HG02642 (cell line): ENCODE measurements around the gene NCOA3.
"Not testable (repeated sequence)": the region's sequence is repeated elsewhere in the genome, so short reads cannot be mapped to it uniquely, and the experiment has no call there.

Experiments used
- ATAC-seq: cut with Tn5 transposase; IDR thresholded peaks from one replicate; pipeline ENCODE4 v1.9.1; 2021; ENCODE audit warnings: mild to moderate bottlenecking; ENCODE audit not compliant: unreplicated experiment, poor library complexity

The NCOA3 gene

DNA sequence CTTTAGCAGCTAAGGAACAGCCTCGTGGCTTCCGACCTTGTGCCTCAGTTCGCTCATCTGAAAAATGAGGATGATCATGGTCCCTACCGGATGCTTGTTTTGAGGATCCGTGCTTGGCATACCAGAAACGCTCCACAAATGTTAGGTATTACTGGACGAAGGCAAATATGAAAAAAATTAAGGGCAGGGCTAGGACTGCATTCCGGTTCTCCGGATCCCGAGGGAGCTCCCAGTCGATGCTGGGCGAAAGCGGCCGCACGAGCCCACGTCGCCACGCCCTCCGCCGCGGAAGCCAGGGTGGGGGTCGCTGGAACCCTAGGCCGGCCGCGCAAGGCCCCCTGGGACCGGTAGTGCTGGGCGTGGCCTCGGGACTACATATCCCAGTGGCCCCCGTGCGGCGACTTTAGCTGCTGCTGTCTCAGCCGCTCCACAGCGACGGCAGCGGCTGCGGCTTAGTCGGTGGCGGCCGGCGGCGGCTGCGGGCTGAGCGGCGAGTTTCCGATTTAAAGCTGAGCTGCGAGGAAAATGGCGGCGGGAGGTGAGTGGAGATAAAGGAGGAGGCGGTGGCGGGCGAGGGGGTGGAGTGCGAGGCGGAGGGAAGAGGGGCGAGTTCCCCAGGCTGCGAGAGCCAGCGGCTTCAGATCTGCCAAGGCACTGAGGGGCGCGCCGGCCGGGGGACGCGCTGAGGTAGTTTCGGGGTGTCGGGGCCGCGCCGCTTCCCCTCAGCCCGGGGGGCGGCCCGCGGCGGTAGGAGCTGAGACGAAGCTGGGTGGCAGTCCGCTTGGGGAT, at the start of gene NCOA3:
TSS of gene NCOA3 (plus strand) at position 406 of the 789 bp plus-strand sequence. CDS start 120,361 bp downstream, outside the sequence.
- peak; percentile 87 for ATAC-seq

DNA sequence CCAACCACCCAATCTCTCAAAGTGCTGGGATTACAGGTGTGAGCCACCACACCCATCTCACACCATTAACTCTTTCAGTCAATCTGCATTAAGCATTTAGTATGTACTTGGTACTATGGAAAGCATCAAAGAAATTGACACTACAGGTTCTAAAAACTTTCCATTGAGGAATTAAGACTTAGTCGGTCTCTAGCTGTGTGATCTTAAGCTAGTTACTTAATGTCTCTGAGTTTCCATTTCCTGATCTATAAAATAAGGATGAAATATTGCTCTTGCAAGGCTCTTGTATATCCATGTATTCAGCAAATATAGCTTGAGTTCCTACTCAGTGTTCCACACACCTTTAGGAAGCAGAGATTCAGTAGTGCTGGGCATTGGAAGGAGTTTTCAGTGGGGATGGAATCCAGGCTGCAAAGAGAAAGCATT, 48.9 kb upstream of the NCOA3 start:
- ATAC-seq = no peak

DNA sequence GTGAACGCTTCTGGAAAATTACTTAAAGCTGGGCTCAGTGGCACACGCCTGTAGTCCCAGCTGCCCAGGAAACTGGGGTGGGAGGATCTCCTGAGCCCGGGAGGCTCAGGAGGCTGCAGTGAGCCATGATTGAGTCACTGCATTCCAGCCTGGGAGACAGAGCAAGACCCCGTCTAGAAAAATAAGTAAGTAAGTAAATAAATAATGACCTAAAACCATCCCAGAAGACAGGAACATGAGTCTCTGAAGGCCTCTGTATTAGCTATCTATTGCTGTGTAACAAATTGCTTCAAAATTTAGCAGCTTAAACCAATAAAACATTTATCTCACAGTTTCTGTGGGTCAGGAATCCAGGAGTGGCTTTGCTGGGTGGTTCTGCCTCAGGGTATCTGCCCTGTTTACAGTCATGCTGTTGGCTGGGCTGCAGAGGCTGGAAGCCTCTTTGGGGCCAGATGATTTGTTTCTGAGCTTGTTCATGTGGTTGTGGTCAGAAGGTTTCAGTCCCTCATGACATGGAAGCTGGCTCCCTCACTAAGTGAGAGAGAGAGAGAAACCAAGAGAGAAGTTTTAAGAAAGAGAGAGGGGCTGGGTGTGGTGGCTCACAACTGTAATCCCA, 48.4 kb upstream of the NCOA3 start:
- ATAC-seq = peak; percentile 91

DNA sequence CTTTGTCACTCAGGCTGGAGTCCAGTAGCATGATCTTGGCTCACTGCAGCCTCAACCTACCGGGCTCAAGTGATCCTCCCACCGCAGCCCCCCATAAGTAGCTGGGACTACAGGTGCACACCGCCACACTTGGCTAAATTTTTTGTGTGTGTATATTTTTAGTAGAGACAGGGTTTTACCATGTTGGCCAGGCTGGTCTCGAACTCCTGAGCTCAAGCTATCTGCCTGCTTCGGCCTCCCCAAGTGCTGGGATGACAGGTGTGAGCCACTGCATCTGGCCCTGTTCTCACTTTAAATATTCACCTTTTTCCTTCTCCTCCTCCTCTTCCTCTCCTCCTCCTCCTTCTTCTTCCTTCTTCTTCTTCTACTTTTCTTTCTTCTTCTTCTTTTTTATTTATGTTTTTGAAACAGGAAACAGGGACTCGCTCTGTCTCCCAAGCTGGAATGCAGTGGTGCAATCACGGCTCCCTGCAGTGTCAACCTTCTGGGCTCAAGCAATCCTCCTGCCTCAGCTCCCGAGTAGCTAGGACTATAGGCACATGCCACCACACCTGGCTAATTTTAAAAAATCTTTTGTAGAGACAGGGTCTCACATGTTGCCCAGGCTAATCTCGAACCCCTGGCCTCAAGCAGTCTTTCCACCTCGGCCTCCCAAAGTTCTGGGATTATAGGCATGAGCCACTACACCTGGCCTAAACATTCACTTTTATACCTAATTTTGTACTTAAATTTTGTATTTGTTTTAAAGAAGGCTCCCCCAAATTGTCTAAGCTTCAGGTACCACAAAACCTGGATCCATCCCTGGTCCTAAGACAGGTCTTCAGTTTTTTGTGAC, 47.2 kb upstream of the NCOA3 start:
- ATAC-seq = no peak

DNA sequence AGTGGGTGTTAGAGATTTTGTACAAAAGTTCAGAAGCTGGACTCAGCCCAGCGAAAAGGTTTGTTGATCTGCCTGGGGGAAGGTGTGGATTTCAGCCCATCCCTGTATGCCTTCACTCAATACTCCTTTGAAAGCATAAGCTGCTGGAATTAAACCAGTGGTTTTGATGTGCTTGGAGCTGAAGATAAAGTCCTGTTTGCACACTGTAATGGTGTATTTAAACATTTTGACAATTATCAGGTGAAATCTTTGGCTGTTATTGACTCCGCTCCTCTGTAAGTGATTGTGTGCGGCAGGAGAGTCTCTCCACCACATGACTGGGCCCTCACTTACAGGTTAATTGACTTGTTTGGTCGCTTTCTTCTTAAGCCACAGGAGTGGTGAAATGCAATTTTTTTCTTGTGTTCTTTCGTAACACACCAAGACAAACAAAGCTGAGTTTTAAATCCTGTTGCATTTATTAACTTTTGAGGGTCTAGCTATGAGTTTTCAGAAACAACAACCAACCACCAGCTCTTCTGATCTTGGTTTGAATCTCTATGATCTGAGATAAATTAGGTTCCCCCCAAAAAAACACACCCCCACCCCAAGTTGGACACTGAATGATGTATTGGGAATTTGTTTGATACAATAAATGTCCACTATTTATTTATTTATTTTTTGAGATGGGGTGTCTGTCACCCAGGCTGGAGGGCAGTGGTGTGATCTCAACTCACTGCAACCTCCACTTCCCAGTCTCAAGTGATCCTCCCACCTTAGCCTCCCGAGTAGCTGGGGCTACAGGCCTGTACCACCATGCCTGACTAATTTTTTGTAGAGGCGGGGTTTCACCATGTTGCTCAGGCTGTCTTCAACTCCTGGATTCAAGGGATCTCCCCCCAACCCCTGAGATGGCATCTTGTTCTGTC, 46.3 kb upstream of the NCOA3 start:
- no peak for ATAC-seq

DNA sequence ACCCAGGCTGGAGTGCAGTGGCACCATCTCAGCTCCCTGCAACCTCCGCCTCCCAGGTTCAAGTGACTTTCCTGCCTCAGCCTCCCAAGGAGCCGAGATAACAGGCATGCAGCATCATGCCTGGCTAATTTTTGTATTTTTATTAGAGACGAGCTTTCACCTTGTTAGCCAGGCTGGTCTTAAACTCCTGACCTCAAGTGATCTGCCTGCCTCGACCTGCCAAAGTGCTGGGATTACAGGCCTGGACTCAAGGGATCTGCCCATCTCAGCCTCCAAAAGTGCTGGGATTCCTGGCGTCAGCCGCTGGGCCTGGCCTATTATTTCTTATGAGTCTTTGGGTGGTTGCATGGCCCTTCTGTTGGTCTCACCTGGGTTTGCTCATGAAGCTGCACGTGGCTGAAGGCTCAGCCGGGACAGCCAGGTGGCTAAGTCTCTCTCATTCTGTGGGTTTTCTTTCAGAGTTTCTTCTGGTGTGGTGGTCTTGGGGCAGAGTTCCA, 45.6 kb upstream of the NCOA3 start:
- ATAC-seq = no peak

DNA sequence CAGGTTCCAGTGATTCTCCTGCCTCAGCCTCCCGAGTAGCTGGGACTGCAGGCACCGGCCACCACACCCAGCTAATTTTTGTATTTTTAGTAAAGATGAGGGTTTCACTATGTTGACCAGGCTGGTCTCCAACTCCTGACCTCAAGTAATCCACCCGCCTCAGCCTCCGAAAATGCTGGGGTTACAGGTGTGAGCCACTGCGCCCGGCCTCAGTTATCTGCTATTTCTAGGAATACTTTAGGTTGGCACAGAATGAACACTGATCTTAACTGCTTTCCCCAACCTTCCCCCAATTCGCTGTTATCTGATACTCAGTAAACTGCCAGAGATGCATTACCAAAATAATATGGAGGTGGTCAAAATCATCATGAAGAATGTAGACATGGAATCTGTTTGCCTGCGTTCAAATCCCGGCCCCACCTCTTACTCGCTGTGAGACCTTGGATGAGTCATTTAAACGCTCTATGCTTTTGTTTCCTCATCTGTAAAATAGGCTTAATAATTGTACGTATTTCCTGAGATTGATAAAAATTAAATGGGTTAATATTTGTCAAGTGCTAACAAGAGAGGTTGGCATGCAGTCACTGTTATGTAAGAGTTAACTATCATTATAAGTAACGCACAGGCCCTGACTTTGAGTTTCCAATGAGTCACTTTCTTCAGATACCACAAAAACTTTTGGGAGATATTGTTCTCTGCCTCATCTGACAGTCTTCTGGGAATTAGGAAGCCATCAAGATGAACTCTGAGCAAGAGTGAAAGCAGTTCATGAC, 44.5 kb upstream of the NCOA3 start:
- ATAC-seq = no peak

DNA sequence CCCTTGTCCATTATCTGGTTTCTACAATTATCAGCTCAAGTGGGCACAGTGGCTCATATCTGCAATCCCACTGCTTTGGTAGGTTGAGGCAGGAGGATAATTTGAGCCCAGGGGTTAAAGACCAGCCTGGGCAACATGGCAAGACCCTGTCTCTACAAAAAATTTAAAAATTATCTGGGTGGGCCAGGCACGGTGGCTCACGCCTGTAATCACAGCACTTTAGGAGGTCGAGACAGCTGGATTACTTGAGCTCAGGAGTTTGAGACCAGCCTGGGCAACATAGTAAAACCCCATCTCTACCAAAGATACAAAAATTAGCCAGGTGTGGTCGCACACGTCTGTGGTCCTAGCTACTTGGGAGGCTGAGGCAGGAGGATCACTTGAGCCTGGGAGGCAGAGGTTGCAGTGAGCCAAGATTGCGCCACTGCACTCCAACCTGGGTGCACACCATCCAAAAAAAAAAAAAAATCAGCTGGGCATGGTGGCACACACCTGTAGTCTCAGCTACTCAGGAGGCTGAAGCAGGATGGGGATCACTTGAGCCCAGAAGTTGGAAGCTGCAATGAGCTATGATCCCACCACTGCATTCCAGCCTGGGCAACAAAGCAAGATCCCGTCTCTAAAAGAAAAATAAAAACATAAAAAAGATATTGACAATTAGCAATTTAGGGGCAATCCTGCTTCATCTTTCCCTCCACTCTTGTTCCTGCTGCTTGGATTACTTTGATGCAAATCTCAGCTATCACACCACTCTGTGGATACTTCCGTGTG, 43.2 kb upstream of the NCOA3 start:
- ATAC-seq = not testable (repeated sequence)

DNA sequence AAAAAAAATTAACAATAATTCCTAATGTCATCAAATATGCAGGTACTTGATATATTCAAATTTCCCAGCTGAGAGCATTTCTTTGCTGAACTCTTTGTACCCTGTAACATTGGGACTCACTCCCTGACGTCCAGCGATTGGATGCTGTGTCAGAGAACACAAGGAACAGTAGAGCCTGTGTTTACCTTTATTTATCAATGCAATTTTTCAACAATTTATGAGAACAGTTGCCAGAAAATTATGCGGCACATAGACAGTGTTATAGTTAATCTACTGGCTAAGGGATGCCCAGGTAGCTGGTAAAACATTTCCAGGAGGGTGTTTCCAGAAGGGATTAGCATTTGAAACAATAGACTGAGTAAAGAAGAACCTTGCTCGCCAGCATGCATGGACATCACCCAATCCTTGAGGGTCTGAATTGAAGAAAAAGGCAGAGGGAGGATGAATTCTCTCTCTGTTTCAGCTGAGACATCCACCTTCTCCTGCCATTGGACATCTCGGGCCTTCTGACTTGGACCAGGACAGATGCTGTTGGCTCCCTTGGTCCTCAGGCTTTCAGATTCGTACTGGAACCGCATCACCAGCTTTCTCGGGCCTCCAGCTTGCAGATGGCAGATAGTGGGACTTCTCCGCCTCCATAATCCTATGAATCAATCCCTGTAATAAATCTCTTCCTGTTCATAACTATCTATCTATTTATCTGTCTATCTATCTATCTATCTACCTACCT, 42.2 kb upstream of the NCOA3 start:
- ATAC-seq = no peak

DNA sequence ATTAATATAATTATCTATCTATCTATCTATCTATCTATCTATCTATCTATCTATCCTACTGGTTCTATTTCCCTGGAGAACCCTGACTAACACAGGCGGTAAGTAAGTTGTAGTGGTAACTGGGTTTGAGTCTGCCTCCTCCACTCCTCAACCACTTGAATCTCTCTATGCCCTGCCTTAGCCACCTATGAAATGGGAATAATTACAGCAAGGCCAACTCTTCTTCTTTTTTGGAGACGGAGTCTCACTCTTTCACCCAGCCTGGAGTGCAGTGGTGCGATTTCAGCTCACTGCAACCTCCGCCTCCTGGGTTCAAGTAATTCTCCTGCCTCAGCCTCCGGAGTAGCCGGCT, 41.0 kb upstream of the NCOA3 start:
- not testable (repeated sequence) for ATAC-seq

DNA sequence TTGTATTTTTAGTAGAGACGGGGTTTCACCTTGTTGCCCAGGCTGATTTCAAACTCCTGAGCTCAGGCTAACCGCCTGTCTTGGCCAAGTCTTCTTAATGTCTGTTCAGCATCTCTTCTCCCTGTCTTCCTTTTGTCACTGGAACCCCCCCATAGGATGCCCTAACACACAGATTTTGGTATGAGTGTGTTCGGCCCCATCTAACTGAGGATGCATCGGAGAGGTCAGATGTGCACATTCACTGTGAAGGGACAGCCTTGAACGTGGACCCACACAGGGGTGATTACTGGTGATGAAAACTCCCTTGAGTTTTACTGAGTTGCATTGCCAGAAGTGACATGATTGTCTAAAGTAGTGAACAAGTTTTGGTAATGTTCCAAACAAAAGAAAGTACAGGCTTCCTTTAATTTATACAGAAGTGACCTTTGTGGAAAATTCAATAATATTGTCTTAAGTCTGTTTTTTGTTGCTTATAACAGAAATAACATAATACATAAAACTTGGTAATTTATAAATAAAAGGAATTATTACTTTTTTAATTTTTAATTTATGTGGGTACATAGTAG, 40.5 kb upstream of the NCOA3 start:
- no peak for ATAC-seq

DNA sequence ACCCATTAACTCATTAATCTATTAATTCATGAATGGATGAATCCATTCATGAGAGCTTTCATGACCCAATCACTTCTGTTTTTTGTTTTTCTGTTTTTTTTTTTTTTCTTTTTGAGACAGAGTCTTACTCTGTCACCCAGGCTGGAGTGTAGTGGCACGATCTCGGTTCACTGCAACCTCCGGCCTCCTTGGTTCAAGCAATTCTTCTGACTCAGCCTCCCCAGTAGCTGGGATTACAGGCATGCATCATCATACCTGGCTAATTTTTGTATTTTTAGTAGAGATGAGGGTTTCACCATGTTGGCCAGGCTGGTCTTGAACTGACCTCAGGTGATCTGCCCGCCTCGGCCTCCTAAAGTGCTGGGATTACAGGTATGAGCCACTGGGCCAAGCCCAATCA, 39.8 kb upstream of the NCOA3 start:
- ATAC-seq = not testable (repeated sequence)

DNA sequence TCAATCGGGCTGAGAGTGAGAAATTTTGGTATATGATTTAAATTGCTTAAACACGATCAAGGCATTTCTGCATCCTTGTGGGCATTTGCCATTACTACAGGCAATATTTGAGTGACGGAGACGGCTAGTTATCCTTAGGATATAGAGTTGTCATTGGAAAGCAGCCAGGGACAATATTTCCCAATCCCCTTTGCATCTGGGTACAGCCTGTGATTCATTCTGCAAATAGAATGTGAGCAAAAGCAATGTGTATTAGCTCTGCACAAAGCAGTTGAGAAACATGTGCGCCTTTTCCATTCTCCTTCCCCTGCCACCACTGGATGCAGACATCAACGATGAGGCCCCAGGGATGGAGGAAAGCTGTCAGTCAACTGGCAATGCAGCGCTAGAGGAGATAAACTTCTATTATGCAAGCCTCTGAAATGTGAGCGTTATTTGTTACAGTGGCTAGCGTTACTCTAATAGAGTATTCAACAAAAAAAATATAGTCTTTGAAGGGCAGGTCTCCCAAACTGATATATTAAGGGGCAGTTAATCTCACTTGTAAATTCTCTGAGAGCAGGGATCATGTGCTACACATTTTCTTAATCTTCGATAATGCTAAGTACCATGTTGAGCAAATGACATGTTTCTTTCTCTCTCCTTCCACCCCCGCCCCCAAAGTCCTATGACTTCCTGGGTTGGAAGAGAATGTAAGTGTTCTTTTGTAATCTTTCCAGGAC, 37.1 kb upstream of the NCOA3 start:
- no peak for ATAC-seq

DNA sequence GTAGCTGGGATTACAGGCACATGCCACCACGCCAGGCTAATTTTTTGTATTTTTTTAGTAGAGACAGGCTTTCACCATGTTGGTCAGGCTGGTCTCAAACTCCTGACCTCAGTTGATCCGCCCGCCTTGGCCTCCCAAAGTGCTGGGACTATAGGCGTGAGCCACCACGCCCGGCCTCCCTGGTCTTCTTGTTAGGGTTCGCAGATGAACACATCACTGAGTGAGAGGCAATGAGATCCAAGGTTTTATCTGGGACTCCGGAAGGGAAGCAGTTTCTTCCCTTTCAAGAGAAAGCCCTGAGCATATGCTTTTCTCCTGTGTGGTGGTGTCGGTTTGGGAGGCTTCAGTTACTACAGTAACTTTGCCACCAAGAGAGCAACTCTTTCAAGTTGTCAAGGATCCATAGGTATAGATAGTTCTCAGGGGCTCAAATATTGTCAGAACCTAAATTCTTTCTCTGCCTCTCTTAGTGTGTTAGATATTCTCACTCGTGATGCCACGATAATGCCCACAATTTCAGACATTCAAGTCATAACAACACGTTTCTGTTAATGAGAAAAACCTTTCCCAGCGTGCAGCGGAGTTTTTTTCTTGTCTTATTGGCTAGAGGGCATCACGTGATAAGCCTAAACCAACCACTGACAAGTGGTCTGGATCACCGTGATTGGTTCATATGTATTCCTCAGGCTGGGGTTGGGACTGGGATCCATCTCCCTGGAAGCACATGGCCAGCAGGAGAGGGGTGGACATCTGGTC, 36.2 kb upstream of the NCOA3 start:
- no peak for ATAC-seq

DNA sequence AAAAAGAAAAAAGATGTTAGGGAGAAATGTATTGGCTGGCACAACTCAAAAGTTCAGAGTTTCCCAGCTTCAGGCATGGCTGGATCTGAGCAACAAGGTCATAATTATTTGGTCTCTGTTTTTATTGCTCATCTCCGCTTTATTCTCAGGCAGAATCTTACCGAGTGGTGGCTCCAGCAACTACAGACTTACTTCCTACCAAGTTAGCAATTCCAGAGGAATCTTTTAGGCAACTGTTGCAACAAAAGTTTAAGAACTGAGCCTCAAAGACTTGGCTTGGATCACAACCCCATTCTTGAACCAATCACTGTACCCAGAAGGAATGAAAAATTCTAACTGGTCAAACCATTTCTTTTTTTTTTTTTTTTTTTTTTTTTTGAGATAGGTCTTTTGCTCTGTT, 35.5 kb upstream of the NCOA3 start:
- ATAC-seq = no peak
